Natural killer cell treated with Interleukin-12 subunit alpha and Interleukin-12 subunit beta and Interleukin-15 and Interleukin-18, amount 100 ng/mL, for 72 hours (primary cell): ENCODE results near the gene CALM3. TPM values are rescaled to one million over a fixed set of nuclear protein-coding genes. Genes with fewer than 3 reads are reported as not detected.

Experiments used
- ATAC-seq, 2 donors: fragments of 150-1000 bp; cut with Tn5 transposase in 1 of 2; sonication (Bioruptor Pico), chemical (Tn5 transposase) in 1 of 2; 2 replicates each; pipeline ENCODE4 v1.10.0; 2021
- DNase-seq: peaks from one replicate; pipeline ENCODE4 v3.0.0; 2022; ENCODE audit warnings: low spot score
- H3K27ac Mint-ChIP-seq, 2 donors: 1 replicate in 1 of 2; 2 replicates in 1 of 2; pipeline ENCODE4 v1.8.0; 2022; ENCODE audit warnings: mixed read lengths in 2 of 2, mild to moderate bottlenecking in 1 of 2, moderate library complexity in 1 of 2
- H3K27me3 Mint-ChIP-seq, 2 donors: 1 replicate in 1 of 2; 2 replicates in 1 of 2; pipeline ENCODE4 v1.8.0; 2022; ENCODE audit warnings: mixed read lengths in 2 of 2
- H3K36me3 Mint-ChIP-seq: one replicate; pipeline ENCODE4 v1.8.0; 2022; ENCODE audit warnings: mixed read lengths
- H3K4me1 Mint-ChIP-seq, 2 donors: 1 replicate in 1 of 2; 2 replicates in 1 of 2; pipeline ENCODE4 v1.8.0; 2022; ENCODE audit warnings: low read depth in 2 of 2, mixed read lengths in 2 of 2, mild to moderate bottlenecking in 1 of 2
- H3K4me3 Mint-ChIP-seq: one replicate; pipeline ENCODE4 v1.8.0; 2022; ENCODE audit warnings: mixed read lengths
- H3K9me3 Mint-ChIP-seq: 2 replicates; pipeline ENCODE4 v1.8.0; 2022; ENCODE audit warnings: mixed read lengths
- total RNA-seq, 2 donors: library from RNA; stranded (reverse); gene quantifications; one replicate each; pipeline ENCODE4 v1.2.3, GENCODE V29; 2022

CALM3 gene
- total RNA-seq, 2 donors from 2014 or later = 305 to 309 TPM

DNA sequence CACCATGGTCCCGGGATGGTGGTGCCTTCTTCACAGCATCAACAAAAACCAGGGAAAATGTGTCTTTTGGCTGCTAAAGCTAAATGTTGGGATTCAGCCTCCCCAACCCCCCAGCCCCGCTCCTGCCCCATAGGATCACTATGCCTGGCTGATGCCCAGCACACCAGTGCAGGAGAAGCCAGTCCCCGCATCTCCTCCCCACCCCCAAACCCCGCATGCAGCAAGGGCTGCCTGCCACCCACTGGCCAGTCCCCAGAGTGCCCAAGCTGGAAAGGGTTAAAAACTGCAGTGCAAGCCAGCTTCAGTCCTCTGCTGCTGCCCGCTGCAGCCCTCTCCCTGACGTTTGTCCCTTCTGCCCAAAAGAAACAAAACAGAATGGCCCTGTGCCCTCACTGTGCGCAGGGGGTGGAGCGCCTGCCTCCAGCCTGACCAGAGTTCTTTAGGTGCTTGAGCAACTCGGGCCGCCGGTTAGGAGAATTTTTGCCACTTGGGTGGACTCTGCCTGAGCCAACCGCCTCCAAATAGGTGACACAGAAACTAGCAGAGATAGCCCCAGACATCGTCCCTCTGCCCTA lies 3.7 kb downstream of the CALM3 start:
- H3K27me3 Mint-ChIP-seq = no peaks in the 10 kb centered on the region
- H3K4me1 Mint-ChIP-seq = peaks cover 30 to 31% of the 10 kb centered on the region in 2 donors
- ATAC-seq = no peak
- H3K27ac Mint-ChIP-seq = no peak overlapping the region
- H3K4me3 Mint-ChIP-seq = no peak overlapping the region
- peaks cover 19% of the 10 kb centered on the region for H3K36me3 Mint-ChIP-seq
- DNase-seq = peak; percentile 28
- no peaks in the 10 kb centered on the region for H3K9me3 Mint-ChIP-seq

DNA sequence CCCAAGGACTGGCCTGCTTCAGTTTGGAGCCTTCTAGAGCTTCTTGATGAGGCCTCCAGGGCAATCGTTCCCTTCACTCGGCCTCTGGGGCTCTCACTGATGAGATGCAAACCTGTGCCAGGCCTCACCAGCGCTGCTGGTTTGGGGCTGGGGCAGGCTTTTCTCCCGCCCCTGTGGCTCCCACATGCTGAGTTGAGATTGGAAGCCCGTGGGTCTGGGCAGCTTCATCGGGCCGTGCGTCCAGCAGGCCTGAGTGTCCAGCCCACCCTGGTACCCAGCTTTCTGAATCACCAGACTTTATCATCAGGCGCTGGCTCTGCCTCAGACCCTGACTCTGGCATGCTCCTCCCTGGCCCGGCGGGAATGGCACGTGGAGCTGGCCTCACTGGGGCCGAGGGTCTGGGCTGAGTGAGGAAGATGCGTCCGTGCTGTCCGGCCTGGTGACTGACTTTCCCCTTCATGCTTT lies 4.3 kb downstream of the CALM3 start:
- DNase-seq (peak; percentile 13), ATAC-seq (no peak)
- Mint-ChIP-seq H3K36me3 (peaks cover 19% of the 10 kb centered on the region), H3K9me3 (no peaks in the 10 kb centered on the region), H3K4me1 (peaks cover 29 to 30% of the 10 kb centered on the region in 2 donors), H3K27ac (no peak overlapping the region), H3K4me3 (no peak overlapping the region), H3K27me3 (no peaks in the 10 kb centered on the region)

DNA sequence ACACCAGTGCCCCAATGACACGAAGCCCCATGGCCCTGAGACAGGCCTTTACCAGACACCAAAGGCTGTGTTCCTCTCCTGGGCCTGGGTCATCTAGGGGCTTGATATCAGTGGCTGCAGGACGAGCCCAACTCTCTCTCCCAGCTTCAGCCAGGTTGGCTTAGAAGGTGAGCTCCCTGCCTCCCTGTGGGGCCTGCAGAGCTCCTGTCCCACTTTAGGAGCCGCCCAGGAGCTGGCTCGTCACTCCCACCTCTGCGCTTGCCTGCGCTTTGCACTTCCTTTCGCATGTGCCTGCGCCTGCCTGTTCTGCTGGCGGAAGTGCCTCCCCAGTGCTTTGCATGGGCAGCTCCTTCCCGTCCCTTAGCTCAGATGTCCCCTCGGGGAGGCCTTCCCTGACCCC lies 4.9 kb downstream of the CALM3 start:
- DNase-seq (no peak), ATAC-seq (no peak)
- H3K4me3 Mint-ChIP-seq = no peak overlapping the region
- peak overlapping the region in 1 of 2 donors; percentile 10 for H3K27ac Mint-ChIP-seq
- no peaks in the 10 kb centered on the region for H3K27me3 Mint-ChIP-seq
- peaks cover 35 to 36% of the 10 kb centered on the region in 2 donors for H3K4me1 Mint-ChIP-seq
- H3K9me3 Mint-ChIP-seq = no peaks in the 10 kb centered on the region
- peaks cover 19% of the 10 kb centered on the region for H3K36me3 Mint-ChIP-seq

DNA sequence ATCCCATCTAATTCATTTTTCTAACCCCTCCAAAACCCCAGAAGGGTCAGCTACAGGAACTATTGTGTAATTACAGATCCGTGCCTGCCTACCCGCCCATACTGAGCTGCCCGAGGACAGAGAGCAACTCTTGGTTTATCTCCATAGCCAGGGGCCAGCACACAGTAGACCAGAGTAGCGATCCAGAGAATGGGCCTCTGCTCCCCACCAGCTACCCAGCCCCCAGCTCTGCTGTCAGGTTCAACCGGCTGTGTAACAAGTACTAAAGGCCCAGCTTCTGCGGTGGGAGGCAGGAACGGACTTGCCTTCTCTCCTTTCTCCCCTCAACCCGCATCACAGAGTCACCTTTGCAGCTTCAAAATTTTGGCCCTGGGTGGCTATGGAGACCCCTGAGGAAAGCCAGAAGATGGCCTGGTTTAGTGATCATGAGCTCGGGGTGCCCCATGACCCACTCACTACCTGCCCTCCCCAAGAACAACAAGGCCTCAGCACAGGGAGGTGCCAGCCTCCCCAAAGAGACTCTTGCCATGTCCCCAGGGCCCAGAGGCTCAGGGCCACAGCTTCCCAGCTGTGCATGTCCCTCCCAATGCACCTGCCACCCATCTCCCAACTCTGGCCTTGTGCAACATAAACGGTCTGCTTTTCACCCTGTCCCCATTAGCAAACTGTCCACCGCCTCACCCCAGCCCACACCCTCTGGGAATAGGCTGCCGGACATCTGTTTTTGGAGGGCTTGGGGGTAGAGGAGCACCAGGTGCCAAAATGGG lies 5.7 kb downstream of the CALM3 start:
- peaks cover 41 to 43% of the 10 kb centered on the region in 2 donors for H3K4me1 Mint-ChIP-seq
- DNase-seq (peak; percentile 53), ATAC-seq (no peak)
- H3K27me3 Mint-ChIP-seq = no peaks in the 10 kb centered on the region
- H3K9me3 Mint-ChIP-seq = no peaks in the 10 kb centered on the region
- peaks cover 19% of the 10 kb centered on the region for H3K36me3 Mint-ChIP-seq
- no peak overlapping the region for H3K4me3 Mint-ChIP-seq
- H3K27ac Mint-ChIP-seq = peak overlapping the region in 1 of 2 donors; percentile 10

DNA sequence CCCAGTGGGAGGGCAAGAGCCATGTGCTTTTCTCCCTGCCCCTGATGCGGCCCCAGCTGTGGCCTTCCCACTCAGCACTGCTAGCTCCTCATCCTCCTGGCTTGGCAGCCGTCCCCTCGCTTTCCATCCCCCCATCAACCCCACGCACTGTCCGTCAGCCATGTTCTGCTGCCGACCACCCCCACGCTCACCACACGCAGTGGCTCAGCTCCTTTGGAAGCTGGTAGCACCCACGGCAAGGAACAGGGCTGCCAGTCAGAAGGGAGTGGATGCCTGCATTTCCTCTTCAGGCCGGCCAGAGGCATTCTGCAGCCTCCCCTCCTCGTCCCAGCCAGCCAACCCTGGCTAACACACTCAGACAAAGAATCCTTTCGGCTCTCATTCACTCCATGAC lies 6.3 kb downstream of the CALM3 start:
- no peaks in the 10 kb centered on the region for H3K9me3 Mint-ChIP-seq
- peak; percentile 29 for DNase-seq
- H3K4me1 Mint-ChIP-seq = peaks cover 41 to 42% of the 10 kb centered on the region in 2 donors
- no peak overlapping the region for H3K4me3 Mint-ChIP-seq
- H3K27me3 Mint-ChIP-seq = no peaks in the 10 kb centered on the region
- no peak for ATAC-seq
- H3K27ac Mint-ChIP-seq = no peak overlapping the region
- peaks cover 19% of the 10 kb centered on the region for H3K36me3 Mint-ChIP-seq

DNA sequence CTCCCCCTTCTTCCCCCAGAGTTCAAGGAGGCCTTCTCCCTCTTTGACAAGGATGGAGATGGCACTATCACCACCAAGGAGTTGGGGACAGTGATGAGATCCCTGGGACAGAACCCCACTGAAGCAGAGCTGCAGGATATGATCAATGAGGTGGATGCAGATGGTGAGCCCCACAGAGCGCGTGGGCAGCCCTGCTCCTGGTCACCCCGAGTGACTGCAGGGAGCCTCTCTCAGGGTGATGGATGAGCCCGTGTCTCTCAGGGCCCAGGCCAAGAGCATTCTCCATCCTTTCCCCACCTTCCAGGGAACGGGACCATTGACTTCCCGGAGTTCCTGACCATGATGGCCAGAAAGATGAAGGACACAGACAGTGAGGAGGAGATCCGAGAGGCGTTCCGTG lies 7.0 kb downstream of the CALM3 start:
- H3K4me1 Mint-ChIP-seq = peaks cover 36 to 39% of the 10 kb centered on the region in 2 donors
- H3K4me3 Mint-ChIP-seq = no peak overlapping the region
- ATAC-seq = no peak
- no peaks in the 10 kb centered on the region for H3K9me3 Mint-ChIP-seq
- DNase-seq = no peak
- H3K27ac Mint-ChIP-seq = no peak overlapping the region
- peaks cover 19% of the 10 kb centered on the region for H3K36me3 Mint-ChIP-seq
- H3K27me3 Mint-ChIP-seq = no peaks in the 10 kb centered on the region

DNA sequence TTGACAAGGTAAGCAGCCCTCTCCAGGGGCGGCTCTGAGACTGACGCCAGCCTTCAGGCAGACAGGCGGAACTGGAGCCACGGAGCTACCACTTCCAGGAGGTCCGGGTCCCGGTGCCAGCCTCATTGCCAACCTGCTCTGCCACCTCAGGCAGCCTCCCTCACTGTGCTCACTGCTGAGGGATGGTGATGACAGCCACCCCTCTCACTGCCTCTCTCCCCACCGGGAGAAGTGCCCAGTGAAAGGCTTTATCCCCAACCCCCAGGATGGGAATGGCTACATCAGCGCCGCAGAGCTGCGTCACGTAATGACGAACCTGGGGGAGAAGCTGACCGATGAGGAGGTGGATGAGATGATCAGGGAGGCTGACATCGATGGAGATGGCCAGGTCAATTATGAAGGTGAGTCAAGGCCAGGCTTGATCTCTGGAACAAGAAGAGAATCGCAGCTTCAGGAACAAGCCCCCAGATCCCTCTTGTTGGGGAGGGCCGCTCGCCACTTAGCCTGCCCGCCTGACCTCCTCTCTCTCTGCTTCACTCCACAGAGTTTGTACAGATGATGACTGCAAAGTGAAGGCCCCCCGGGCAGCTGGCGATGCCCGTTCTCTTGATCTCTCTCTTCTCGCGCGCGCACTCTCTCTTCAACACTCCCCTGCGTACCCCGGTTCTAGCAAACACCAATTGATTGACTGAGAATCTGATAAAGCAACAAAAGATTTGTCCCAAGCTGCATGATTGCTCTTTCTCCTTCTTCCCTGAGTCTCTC lies 7.6 kb downstream of the CALM3 start:
- H3K4me3 Mint-ChIP-seq = no peak overlapping the region
- no peaks in the 10 kb centered on the region for H3K9me3 Mint-ChIP-seq
- peaks cover 19% of the 10 kb centered on the region for H3K36me3 Mint-ChIP-seq
- ATAC-seq (no peak), DNase-seq (peak; percentile 38)
- peaks cover 31 to 34% of the 10 kb centered on the region in 2 donors for H3K4me1 Mint-ChIP-seq
- H3K27ac Mint-ChIP-seq = no peak overlapping the region
- no peaks in the 10 kb centered on the region for H3K27me3 Mint-ChIP-seq

DNA sequence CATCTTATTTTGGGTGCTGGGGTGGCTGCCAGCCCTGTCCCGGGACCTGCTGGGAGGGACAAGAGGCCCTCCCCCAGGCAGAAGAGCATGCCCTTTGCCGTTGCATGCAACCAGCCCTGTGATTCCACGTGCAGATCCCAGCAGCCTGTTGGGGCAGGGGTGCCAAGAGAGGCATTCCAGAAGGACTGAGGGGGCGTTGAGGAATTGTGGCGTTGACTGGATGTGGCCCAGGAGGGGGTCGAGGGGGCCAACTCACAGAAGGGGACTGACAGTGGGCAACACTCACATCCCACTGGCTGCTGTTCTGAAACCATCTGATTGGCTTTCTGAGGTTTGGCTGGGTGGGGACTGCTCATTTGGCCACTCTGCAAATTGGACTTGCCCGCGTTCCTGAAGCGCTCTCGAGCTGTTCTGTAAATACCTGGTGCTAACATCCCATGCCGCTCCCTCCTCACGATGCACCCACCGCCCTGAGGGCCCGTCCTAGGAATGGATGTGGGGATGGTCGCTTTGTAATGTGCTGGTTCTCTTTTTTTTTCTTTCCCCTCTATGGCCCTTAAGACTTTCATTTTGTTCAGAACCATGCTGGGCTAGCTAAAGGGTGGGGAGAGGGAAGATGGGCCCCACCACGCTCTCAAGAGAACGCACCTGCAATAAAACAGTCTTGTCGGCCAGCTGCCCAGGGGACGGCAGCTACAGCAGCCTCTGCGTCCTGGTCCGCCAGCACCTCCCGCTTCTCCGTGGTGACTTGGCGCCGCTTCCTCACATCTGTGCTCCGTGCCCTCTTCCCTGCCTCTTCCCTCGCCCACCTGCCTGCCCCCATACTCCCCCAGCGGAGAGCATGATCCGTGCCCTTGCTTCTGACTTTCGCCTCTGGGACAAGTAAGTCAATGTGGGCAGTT lies 8.6 kb downstream of the CALM3 start:
- no peaks in the 10 kb centered on the region for H3K27me3 Mint-ChIP-seq
- no peak overlapping the region for H3K27ac Mint-ChIP-seq
- H3K4me3 Mint-ChIP-seq = no peak overlapping the region
- H3K36me3 Mint-ChIP-seq = peaks cover 19% of the 10 kb centered on the region
- peaks cover 34 to 40% of the 10 kb centered on the region in 2 donors for H3K4me1 Mint-ChIP-seq
- no peak for ATAC-seq
- H3K9me3 Mint-ChIP-seq = no peaks in the 10 kb centered on the region
- peak; percentile 44 for DNase-seq

DNA sequence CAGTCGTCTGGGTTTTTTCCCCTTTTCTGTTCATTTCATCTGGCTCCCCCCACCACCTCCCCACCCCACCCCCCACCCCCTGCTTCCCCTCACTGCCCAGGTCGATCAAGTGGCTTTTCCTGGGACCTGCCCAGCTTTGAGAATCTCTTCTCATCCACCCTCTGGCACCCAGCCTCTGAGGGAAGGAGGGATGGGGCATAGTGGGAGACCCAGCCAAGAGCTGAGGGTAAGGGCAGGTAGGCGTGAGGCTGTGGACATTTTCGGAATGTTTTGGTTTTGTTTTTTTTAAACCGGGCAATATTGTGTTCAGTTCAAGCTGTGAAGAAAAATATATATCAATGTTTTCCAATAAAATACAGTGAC lies 9.3 kb downstream of the CALM3 start:
- Mint-ChIP-seq H3K4me3 (no peak overlapping the region), H3K27me3 (no peaks in the 10 kb centered on the region), H3K9me3 (no peaks in the 10 kb centered on the region), H3K27ac (no peak overlapping the region), H3K36me3 (peaks cover 19% of the 10 kb centered on the region), H3K4me1 (peaks cover 34 to 40% of the 10 kb centered on the region in 2 donors)
- DNase-seq = no peak
- ATAC-seq = no peak

DNA sequence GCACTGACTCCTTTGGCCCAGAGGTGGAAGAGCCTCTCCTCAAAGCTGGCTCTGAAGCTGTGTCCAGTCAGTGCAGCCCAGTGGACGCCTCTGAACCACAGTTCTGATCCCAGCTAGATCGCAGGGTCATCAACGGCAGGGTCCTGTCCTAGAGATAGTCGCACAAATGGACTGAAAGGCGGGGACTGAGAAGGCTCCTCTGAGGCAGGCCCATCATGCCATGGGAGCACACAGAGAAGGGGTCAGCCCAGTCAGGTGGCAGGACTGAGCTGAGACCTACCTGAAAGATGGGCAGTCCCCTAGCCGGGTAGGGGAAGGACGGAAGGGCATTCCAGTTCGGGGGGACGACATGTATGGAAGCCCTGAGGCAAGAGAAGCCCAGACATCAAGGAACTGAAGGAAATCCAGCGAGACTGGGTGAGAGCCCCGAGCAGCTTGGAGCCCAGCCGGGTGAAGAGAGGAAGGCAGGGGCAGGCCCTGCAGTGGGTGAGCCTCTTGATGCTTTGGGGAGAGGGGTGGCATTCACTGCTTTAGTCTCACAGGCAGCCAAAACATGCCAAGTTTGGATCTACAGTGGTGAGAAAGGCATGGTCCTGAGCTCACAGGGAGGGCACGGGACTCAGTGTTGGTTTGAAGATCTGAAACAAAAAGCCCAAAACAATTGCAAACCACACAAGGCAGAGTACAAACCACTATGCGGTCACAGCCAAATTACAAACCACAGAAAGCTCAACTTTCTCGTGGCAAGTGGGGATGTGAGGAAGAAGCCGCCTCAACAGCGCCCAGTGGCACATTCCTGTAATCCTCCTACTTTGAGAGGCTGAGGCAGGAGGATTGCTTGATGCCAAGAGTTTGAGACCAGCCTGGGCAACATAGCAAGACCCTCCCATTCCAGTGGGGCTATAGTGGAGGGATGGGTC lies 10.0 kb downstream of the CALM3 start:
- peaks cover 18% of the 10 kb centered on the region for H3K36me3 Mint-ChIP-seq
- H3K27ac Mint-ChIP-seq = peak overlapping the region; percentile 25 to 34
- DNase-seq (peak; percentile 60), ATAC-seq (peak in 1 of 2 donors; percentile 46)
- no peaks in the 10 kb centered on the region for H3K9me3 Mint-ChIP-seq
- peak overlapping the region; percentile 45 for H3K4me3 Mint-ChIP-seq
- peaks cover 37 to 39% of the 10 kb centered on the region in 2 donors for H3K4me1 Mint-ChIP-seq
- no peaks in the 10 kb centered on the region for H3K27me3 Mint-ChIP-seq

DNA sequence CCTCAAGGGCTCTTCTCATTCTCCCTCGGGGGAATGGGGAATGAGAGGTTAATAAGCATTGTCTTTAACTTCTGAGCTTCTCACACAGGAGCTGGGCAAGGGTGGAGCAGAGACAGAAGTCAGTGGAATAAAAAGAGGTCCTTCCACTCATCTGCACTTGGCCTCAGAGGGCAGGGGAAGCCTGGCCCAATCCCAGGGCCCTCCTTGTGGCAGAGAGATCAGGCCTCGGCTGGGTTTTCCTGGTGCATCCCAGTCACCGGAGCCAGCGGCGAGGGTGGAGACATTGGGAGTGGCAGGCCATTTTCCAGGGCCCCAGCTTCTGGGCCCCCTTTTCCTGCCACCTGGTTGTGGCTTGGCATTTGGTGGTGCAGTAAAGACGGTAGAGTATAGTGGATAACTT lies 10.6 kb downstream of the CALM3 start:
- Mint-ChIP-seq H3K36me3 (peaks cover 12% of the 10 kb centered on the region), H3K27me3 (peaks cover 0 to 3% of the 10 kb centered on the region in 2 donors), H3K4me3 (no peak overlapping the region), H3K4me1 (peaks cover 36 to 39% of the 10 kb centered on the region in 2 donors), H3K27ac (peak overlapping the region; percentile 25 to 34), H3K9me3 (no peaks in the 10 kb centered on the region)
- DNase-seq (no peak), ATAC-seq (no peak)

DNA sequence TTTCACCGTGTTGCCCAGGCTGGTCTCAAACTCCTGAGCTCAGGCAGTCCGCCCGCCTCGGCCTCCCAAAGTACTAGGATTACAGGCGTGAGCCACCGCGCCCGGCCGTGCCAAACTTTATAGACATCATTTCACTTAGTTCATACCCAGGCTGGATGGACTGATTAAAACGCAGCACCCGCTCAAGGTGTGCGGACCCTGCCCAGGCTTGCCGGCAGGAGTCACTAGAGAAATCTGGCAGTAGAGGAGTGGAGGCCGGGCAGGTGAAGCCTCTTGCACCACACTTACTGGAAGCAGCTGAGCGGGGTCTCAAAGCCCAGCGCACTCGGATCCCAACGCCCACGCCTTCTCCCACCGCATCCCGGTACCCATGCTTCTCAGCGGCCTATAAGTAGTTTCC lies 12.4 kb downstream of the CALM3 start:
- peaks cover 6% of the 10 kb centered on the region for H3K36me3 Mint-ChIP-seq
- no peaks in the 10 kb centered on the region for H3K9me3 Mint-ChIP-seq
- peaks cover 40 to 42% of the 10 kb centered on the region in 2 donors for H3K4me1 Mint-ChIP-seq
- H3K27ac Mint-ChIP-seq = peak overlapping the region in 1 of 2 donors; percentile 57
- no peak overlapping the region for H3K4me3 Mint-ChIP-seq
- DNase-seq = no peak
- peaks cover 0 to 4% of the 10 kb centered on the region in 2 donors for H3K27me3 Mint-ChIP-seq
- no peak for ATAC-seq
